ENCODE measurements around the gene OR2C3. TPM values are rescaled to one million over a fixed set of nuclear protein-coding genes. Genes with fewer than 3 reads are reported as not detected.
A peak's percentile ranks its signal among the peaks of the same experiment; 100 is the strongest.

The OR2C3 gene
- 0.03 and 0.05 TPM in 2 replicates for total RNA-seq (2014; rRNA removed; shearing (Covaris generic))
- 0.22 and 0.25 TPM in 2 replicates for polyA plus RNA-seq (2015; cell fraction: cytosol; rRNA removed)
- 0.11 and 0.20 TPM in 2 replicates for polyA plus RNA-seq (2015; cell fraction: nucleus; rRNA removed)

DNA sequence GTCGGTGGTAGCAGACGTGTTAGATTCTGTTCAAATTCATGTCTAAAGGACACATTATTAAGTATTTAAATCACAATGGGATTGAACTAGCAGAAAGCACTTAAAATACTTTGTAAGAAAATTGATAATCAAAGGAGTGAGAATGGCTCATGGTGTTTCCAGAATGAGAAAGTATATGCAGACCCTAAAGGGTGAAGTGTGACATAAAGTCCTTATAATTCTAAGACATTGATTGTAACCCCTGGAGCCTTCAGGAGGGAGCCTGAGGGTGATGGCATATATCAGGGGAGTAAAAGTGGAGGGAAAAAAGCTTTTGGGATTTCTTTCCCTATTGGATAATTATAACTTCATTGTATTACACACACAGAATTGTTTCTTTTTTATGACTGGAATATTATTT is at the start of gene OR2C3:
TSS of gene OR2C3 (minus strand) at position 101 of the 400 bp plus-strand sequence. CDS start 3,929 bp downstream, outside the sequence.
- DNase-seq (ENCODE audit: low read depth, low spot score): no peak
- in situ Hi-C loops (cut with HindIII; ENCODE audit: low pct_unique_long_range_greater_than_20kb, low sequenced_read_pairs): no loop called here

DNA sequence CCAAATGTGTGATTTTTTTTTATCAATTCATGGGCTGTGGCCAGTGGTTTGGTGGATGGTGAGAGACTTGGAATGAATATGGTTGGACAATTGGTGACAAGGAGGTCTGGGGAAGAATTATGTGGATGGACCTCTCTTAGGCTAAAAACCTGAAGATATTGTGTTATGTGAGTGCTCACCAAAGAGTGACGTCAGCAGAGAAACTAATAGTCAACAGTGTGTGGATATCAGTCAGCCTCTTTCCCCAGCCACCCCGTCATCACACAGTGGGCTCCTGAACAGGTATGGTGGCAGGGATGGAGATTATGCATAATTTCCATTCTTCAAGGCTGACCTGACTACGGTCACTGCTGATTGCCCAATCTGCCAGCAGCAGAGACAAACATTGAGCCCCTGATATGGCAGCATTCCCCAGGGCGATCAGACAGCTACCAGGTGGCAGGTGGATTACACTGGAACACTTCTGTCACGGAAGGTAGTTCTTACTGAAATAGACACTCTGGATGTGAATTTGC is 42.8 kb upstream of the OR2C3 start:
- in situ Hi-C loops (cut with HindIII; ENCODE audit: low pct_unique_long_range_greater_than_20kb, low sequenced_read_pairs): no loop called here
- DNase-seq (ENCODE audit: low read depth, low spot score): no peak

DNA sequence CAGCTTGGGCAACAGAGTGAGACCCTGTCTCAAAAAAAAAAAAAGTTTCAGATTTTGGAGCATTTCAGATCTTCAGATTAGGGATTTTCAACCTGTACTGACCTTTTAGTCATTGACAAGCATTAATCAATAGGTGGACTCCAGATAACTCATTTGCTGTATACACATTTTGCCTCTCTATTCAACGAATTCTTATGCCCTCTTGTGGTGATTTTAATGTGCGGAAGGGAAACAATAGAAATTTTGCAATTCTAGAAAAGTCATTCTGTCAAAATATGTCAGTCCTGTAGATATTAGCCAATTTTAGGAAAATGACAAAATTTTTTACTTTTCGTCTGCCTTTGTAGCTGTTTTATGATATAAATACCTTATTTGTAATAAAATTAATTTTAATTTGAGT is 40.3 kb upstream of the OR2C3 start:
- peak; percentile 39 for DNase-seq (ENCODE audit: low read depth, low spot score)
- in situ Hi-C loops (cut with HindIII; ENCODE audit: low pct_unique_long_range_greater_than_20kb, low sequenced_read_pairs): no loop called here

DNA sequence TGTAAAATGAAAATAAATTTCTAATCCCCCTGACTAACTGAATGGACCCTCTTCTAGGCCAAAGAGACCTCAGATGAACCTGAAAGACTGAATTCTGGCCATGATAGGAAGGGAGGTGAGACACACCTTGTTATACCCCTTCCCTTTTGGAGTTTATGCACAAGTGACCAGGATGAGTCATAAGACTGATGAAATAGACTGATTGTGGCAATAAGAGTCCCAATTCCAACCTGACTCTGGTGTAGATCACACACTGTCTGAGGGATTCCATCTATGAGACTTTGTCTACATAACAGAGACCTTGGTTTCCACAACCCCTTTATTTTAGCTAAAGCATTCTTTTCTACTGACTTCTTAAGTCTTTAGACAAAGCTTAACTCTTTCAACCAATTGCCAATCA is 38.4 kb upstream of the OR2C3 start:
- DNase-seq (ENCODE audit: low read depth, low spot score): no peak
- in situ Hi-C loops (cut with HindIII; ENCODE audit: low pct_unique_long_range_greater_than_20kb, low sequenced_read_pairs): no loop called here

DNA sequence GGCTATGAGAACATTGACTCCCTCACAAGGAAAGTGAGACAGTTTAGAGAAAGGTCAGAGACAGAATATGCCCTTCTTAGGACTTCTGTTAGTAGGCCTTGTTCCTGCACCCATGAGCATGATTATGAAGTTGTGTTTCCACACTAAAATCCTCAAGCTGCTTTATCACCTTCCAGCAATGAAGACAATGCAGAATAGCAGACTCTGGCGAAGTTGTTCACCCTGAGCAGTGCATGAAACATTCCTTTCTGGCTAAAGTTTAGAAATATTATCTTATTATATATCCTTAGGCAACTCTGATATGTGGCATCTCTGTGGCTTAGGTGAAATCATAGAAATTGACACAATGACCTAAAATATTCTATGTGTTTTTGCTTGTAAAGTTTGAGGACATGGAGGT is 38.0 kb upstream of the OR2C3 start:
- in situ Hi-C loops (cut with HindIII; ENCODE audit: low pct_unique_long_range_greater_than_20kb, low sequenced_read_pairs): no loop called here

DNA sequence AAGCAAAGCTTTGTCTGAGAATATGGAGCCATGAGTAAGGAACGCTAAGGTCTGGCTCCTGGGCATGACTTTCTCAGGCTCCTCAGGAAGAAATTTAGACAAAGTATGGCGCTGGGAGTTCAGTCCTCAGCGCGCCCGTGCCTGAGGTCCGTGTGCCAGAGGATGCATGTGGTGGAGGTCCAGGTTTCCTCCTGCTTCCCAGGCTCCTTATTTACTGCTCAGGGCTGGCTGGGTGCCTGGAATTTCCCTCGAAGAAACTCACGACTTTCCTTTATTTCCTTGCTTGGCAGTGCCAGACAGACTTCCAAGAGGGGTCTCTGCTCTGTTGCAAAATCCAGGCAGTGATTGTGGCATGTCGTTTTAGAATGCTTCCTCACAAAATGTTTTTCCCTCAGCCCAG is 26.0 kb upstream of the OR2C3 start:
- no peak for DNase-seq (ENCODE audit: low read depth, low spot score)
- in situ Hi-C loops (cut with HindIII; ENCODE audit: low pct_unique_long_range_greater_than_20kb, low sequenced_read_pairs): no loop called here

More for the DNA sequence above, 38.0 kb upstream of the OR2C3 start:
- DNase-seq (ENCODE audit: low read depth, low spot score): no peak

DNA sequence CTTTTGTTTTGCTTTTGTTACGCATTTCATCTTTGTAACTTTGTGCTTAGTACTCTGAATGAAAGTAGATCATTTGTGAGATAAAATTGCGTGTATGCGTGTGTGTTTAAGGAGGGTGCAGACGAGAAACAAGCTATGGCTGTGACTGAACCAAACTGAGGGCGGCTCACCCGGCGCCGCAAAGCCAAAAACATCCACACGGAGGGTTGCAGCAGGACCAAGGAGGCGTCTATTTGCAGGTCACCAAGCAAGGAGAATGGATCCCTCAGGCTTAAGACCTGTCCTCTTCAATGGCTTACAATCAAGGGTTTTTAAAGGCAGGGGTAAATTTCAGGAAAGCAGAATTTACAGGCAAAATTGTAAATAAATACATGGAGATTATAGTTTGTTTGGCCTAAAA is 25.5 kb upstream of the OR2C3 start:
- in situ Hi-C loops (cut with HindIII; ENCODE audit: low pct_unique_long_range_greater_than_20kb, low sequenced_read_pairs): no loop called here
- no peak for DNase-seq (ENCODE audit: low read depth, low spot score)

DNA sequence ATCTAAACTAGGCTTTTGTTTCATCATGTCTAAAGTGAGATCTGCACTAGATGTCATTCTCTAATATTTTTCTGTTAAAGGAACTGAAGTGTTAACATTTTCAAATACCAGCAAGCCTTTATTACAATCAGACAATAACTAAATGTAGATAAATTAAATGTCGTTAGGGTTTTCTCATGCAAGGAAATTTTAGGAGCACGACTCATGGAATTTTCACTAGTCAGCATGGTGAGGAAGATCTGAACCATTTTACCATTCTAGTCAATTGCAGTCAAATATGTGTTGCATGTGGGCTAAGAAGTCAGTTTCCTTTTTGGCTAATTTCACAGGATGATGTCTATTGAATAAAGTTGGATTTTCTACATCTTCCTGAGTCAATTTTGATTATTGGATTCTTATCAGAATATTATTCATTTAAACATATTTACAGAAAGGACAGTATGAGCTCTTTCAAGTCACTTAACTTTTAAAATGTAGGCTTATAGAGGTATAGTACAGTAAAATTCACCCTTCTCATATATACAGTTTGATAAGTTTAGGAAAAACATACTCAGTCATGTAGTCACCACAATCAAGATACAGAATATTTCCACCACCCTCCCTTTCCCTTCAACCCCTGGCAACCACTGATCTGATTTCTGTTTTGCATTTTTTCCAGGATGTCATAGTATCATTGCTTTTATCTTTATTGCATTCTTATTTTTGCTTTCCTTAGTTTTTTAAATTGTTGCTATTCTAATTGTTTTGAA is 21.9 kb upstream of the OR2C3 start:
- no peak for DNase-seq (ENCODE audit: low read depth, low spot score)
- in situ Hi-C loops (cut with HindIII; ENCODE audit: low pct_unique_long_range_greater_than_20kb, low sequenced_read_pairs): no loop called here

DNA sequence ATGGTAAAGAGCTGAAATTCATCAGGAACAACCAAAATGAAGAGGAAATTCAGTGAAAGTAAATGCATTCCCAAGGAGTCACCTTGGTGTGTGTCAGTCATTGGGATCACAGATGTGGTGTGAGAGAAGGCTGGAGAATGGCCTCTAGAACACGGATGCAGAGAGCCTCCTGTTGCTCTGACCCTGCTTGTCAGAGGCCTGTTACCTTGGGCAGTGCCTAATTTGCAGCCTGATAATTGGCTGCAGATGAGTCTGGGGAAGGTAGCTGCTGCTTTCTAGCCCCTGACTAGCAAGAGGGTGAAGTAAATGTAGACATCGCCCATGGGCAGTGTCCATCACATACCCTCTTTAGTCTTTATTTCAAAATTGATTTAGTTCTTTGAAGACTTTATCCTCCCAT is 16.0 kb upstream of the OR2C3 start:
- DNase-seq (ENCODE audit: low read depth, low spot score): no peak
- in situ Hi-C loops (cut with HindIII; ENCODE audit: low pct_unique_long_range_greater_than_20kb, low sequenced_read_pairs): no loop called here

DNA sequence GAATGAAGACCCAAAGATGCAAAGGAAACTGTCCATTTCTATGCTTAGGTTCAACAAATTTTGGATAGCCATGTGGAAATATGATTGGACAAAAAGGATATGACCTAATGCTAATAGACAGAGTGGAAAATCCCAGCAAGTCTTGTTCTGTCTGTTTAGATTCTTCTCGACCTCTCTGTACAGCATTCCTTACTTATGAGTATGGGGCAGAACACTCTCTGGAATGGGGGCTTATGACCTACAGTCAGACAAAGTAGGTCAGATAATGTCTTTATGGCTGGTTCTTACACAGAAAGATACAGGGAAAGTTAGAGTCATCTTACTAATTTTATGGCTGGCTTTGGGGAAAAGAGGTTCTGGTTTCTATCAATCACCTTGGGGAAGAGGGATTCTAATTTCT is 15.5 kb upstream of the OR2C3 start:
- in situ Hi-C loops (cut with HindIII; ENCODE audit: low pct_unique_long_range_greater_than_20kb, low sequenced_read_pairs): no loop called here
- DNase-seq (ENCODE audit: low read depth, low spot score): no peak

DNA sequence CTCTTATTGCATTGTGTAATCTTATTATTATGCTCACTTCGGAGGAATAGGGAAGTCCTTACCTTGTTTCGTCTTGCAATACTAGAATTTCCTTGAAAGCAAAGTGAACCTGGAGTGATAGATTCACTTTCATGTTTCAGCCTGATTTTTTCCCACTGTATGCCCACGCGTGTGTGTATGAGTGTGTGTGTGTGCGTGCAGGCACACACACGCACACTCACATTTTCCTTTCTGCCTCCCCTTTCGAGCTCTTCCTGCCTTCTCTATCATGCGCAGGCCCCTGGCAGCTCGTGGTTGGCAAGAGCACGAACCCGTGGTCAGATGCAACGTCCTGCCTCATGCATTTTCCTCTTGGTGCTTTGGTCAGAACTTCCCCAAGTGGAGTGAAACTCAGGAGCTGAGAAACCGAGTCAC is 12.5 kb upstream of the OR2C3 start, which contains the start of gene GCSAML:
TSS of gene GCSAML (plus strand) at position 366 of the 414 bp plus-strand sequence. CDS start 58 bp downstream, outside the sequence.
- no peak for DNase-seq (ENCODE audit: low read depth, low spot score)
- in situ Hi-C loops (cut with HindIII; ENCODE audit: low pct_unique_long_range_greater_than_20kb, low sequenced_read_pairs): no loop called here

DNA sequence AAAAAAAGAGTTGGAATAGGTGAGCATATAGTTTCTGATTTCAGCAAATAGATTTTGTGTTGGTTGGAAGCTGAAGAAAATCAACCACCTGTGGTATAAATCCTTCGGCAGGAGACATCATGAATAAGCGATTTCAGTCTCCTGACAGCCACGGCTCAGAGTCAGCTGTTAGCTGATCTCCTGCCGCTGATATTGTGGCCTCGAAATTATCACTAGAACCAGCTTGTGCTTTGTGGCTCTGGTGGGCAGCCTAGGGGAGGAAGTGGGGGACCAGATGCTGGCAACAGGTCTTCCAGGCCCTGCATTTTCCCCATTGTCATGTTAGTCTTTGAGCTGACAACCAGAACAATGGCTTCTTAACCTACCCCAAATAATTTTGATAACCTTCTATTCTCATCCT is 11.9 kb upstream of the OR2C3 start:
- in situ Hi-C loops (cut with HindIII; ENCODE audit: low pct_unique_long_range_greater_than_20kb, low sequenced_read_pairs): no loop called here
- no peak for DNase-seq (ENCODE audit: low read depth, low spot score)

DNA sequence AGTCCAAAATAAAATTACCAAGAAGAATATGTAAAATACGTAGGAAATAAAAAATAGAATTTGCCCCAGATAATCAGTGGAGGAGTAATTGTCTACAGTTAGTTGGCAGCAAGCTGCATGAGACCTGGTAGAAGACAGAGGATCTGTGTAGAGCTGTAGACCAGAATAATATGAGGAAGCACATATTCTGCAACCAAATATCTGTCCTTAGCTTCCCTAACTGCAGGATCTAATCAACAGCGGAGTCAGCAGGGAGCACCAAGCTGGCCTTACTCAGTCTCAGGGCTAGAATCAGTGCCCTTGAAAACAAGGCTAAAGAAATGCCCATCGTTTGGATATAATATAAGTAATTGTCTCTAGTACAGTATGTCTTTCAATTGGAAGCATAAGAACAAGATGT is 6.6 kb upstream of the OR2C3 start:
- DNase-seq (ENCODE audit: low read depth, low spot score): no peak
- in situ Hi-C loops (cut with HindIII; ENCODE audit: low pct_unique_long_range_greater_than_20kb, low sequenced_read_pairs): no loop called here

DNA sequence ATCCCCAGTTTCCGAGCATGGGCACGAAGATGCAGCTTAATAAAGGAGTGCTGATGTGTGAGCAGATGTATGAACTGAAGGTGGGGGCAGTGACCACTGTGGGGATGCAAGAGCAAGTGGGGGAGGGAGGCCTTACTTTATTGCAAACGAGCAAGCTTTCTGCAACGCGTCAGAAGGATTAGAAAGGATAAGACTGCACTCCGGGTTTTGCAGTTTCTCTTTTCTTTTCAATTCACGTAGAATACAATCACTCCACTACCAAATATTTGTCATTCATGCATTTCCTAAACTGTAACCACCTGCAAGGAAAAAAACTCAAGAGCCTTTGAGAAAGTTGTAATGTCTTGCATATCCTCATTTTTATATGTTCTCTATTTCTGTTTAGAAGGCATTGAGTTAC is 4.3 kb upstream of the OR2C3 start:
- in situ Hi-C loops (cut with HindIII; ENCODE audit: low pct_unique_long_range_greater_than_20kb, low sequenced_read_pairs): no loop called here
- no peak for DNase-seq (ENCODE audit: low read depth, low spot score)

DNA sequence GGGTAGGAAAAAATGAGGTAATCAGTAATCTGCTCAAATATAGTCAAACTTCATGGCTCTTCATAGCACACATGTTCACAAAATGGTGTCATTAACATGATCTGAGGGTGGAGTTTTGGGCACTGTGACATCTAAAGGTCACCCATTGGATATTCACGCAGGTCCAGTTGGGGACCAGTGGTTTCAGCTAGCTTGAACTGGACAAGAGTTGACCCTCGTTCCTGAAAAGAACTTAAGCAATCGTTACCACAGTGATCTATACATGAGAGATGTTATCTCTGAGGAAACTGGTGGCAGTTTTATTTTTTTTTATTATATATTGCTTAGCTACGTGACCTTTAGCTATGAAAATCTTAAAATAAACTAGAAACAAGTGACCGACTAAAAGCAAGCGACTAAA is 3.0 kb upstream of the OR2C3 start:
- in situ Hi-C loops (cut with HindIII; ENCODE audit: low pct_unique_long_range_greater_than_20kb, low sequenced_read_pairs): no loop called here

DNA sequence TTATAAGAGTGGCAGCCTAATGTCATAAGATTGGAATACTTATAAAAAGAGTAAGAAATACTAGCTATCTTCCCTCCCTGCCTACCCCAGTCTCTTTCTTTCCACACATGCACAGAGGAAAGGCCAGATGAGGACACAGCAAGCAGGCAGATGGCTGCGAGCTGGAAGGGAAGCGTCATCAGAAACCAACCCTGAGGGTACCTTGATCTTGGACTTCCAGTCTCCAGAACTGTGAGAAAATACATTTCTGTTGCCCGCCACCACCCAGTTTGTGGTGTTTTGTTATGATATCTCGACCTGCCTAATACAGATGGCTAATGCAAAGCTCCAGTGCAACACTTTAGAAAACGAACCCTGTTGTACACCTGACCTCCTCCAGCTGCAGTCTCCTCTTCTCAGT is 2.3 kb upstream of the OR2C3 start:
- no peak for DNase-seq (ENCODE audit: low read depth, low spot score)
- in situ Hi-C loops (cut with HindIII; ENCODE audit: low pct_unique_long_range_greater_than_20kb, low sequenced_read_pairs): no loop called here

More for the DNA sequence above, 3.0 kb upstream of the OR2C3 start:
- DNase-seq (ENCODE audit: low read depth, low spot score): no peak

DNA sequence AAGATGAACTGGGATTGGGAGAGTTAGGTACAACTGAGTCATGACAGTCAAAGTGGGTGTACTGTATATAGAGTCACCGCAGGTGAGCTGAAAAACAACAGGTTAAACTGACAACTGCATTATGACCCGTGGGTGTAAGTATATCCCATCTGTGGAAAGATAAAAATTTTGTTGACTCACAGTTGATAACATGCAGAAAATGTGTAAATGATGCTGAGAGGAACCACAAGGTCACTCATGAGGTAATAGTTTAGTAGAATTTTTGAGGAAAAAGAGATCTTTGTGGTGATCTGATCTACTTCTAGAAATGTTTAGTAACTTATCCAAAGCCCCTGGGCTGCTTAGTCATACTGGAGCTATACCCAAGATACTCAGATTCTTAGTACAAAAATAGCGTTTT is 838 bp downstream of the OR2C3 start:
- DNase-seq (ENCODE audit: low read depth, low spot score): no peak
- in situ Hi-C loops (cut with HindIII; ENCODE audit: low pct_unique_long_range_greater_than_20kb, low sequenced_read_pairs): no loop called here

DNA sequence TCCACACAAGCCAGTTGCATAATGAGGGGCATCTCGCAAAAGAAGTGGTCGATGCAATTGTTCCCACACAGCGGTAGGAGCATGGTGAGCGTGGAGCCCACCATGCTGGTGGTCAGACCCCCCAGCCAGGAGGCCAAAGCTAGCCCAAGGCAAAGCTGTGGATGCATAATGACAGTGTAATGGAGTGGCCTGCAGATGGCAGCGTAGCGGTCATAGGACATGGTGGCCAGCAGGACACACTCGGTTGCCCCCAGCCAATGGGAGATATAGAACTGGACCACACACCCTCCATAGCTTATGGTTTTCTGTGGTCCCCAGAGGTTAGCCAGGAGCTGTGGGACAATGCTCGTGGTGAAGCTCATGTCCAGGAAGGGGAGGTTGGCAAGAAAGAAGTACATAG is 4.3 kb downstream of the OR2C3 start:
- DNase-seq (ENCODE audit: low read depth, low spot score): peak; percentile 10
- in situ Hi-C loops (cut with HindIII; ENCODE audit: low pct_unique_long_range_greater_than_20kb, low sequenced_read_pairs): no loop called here

DNA sequence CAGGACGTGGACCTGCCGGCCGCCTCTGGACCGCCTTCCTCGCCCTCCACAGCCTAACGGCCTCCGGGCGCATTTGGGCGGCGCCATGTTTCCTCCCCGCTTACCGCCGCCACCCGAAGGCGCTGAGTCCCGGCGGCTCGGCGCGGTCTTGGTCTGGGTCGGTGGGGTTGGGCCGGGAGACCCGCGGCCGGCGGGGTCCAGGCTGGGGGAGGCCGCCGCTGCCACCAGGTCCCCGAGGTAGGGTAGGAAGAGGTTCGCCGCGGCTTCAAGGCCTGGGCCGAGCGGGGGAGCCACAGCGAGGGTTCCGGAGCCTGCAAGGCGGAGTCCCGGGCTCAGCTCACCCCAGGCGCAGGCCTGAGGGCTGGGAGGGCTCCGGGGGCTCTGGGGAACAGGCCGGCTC is 5.5 kb downstream of the OR2C3 start:
- no peak for DNase-seq (ENCODE audit: low read depth, low spot score)
- in situ Hi-C loops (cut with HindIII; ENCODE audit: low pct_unique_long_range_greater_than_20kb, low sequenced_read_pairs): no loop called here
